ENCODE measurements around the gene ASIC2.

The ASIC2 gene

GRCh38 chr17:33071656-33072055 lies 221.4 kb downstream of the ASIC2 start:
- DNase-seq (ENCODE audit: low read depth), result no peak
- no peak overlapping the region for H3K4me3 ChIP-seq (ENCODE audit: low read length)
- no peak for TF ChIP-seq CTCF (IDR thresholded peaks at IDR 0.05; ENCODE audit: insufficient read depth, low read depth, low read length, missing control alignments)

GRCh38 chr17:33057564-33057963 lies 235.5 kb downstream of the ASIC2 start:
- no peak for TF ChIP-seq CTCF (IDR thresholded peaks at IDR 0.05; ENCODE audit: insufficient read depth, low read depth, low read length, missing control alignments)
- no peak overlapping the region for H3K4me3 ChIP-seq (ENCODE audit: low read length)
- peak; percentile 8 for DNase-seq (ENCODE audit: low read depth)

GRCh38 chr17:33056399-33057146 lies 236.5 kb downstream of the ASIC2 start:
- no peak for TF ChIP-seq CTCF (IDR thresholded peaks at IDR 0.05; ENCODE audit: insufficient read depth, low read depth, low read length, missing control alignments)
- no peak for DNase-seq (ENCODE audit: low read depth)
- H3K4me3 ChIP-seq (ENCODE audit: low read length), result no peak overlapping the region

GRCh38 chr17:33055746-33056145 lies 237.3 kb downstream of the ASIC2 start:
- no peak for DNase-seq (ENCODE audit: low read depth)
- no peak for TF ChIP-seq CTCF (IDR thresholded peaks at IDR 0.05; ENCODE audit: insufficient read depth, low read depth, low read length, missing control alignments)
- no peak overlapping the region for H3K4me3 ChIP-seq (ENCODE audit: low read length)

- TF ChIP-seq CTCF (IDR thresholded peaks at IDR 0.05; ENCODE audit: insufficient read depth, low read depth, low read length, missing control alignments), result no peak
- no peak overlapping the region for H3K4me3 ChIP-seq (ENCODE audit: low read length)
- DNase-seq (ENCODE audit: low read depth), result peak; percentile 9
Measured at GRCh38 chr17:33055171-33055611, 237.9 kb downstream of the ASIC2 start.

- H3K4me3 ChIP-seq (ENCODE audit: low read length), result no peak overlapping the region
- DNase-seq (ENCODE audit: low read depth), result no peak
- TF ChIP-seq CTCF (IDR thresholded peaks at IDR 0.05; ENCODE audit: insufficient read depth, low read depth, low read length, missing control alignments), result no peak
Measured at GRCh38 chr17:33054412-33054811, 238.7 kb downstream of the ASIC2 start.

- no peak for DNase-seq (ENCODE audit: low read depth)
- no peak overlapping the region for H3K4me3 ChIP-seq (ENCODE audit: low read length)
- TF ChIP-seq CTCF (IDR thresholded peaks at IDR 0.05; ENCODE audit: insufficient read depth, low read depth, low read length, missing control alignments), result no peak
Measured at GRCh38 chr17:33053676-33054075, 239.4 kb downstream of the ASIC2 start.
